ENCODE measurements around the gene FAM162B.

GRCh38 chr6:116737004-116737403 lies 28.5 kb downstream of the FAM162B start:
- no peak for TF ChIP-seq POLR2A (IDR thresholded peaks at IDR 0.05; ENCODE audit: low read length)
- TF ChIP-seq GATA1 (IDR thresholded peaks at IDR 0.05; ENCODE audit: low read depth, low read length): no peak

All from erythroblast (primary cell).